Activated T-helper 1 cell treated with anti-CD3 and anti-CD28 coated beads, Interleukin-12 subunit alpha, Interleukin-12 subunit beta, Interleukin-2, Interleukin-4 antibody, amounts not matched to agents 30 ng/mL and 10 ng/mL and 1 ng/mL, durations not matched to agents 14 hours and 24 hours and 36 hours (primary cell): Measurements from ENCODE around the gene PEAR1. TPM values are rescaled to one million over a fixed set of nuclear protein-coding genes. Genes with fewer than 3 reads are reported as not detected.

Experiments
- DNase-seq: peaks from one replicate; pipeline ENCODE4 v3.0.0; 2021; ENCODE audit warnings: low spot score
- H3K27ac Mint-ChIP-seq: one replicate; pipeline ENCODE4 v1.8.0; 2021; ENCODE audit warnings: mild to moderate bottlenecking, mixed read lengths
- H3K27me3 Mint-ChIP-seq: one replicate; pipeline ENCODE4 v1.8.0; 2022; ENCODE audit warnings: mild to moderate bottlenecking, moderate library complexity, mixed read lengths; ENCODE audit not compliant: insufficient read depth
- H3K36me3 Mint-ChIP-seq: one replicate; pipeline ENCODE4 v1.8.0; 2021; ENCODE audit warnings: low read depth, mixed read lengths
- H3K4me1 Mint-ChIP-seq: one replicate; pipeline ENCODE4 v1.8.0; 2021; ENCODE audit warnings: low read depth, mixed read lengths
- H3K4me3 Mint-ChIP-seq: one replicate; pipeline ENCODE4 v1.8.0; 2021; ENCODE audit warnings: mild to moderate bottlenecking, moderate library complexity, mixed read lengths
- H3K9me3 Mint-ChIP-seq: one replicate; pipeline ENCODE4 v1.8.0; 2021; ENCODE audit warnings: mixed read lengths
- intact Hi-C: fragments of 100-400 bp; cut with micrococcal nuclease; formaldehyde crosslinking; loops from one replicate; pipeline ENCODE4 v1.15.1; 2024
- total RNA-seq: library from RNA; stranded (reverse); gene quantifications from 2 replicates; pipeline ENCODE4 v1.2.3, GENCODE V29; 2022

The PEAR1 gene
- total RNA-seq, 1 donor from 2014 or later, result 0.36 TPM

- Mint-ChIP-seq H3K27me3 (peaks cover 7% of the 10 kb centered on the region), H3K27ac (peak overlapping the region; percentile 54), H3K36me3 (peaks cover 15% of the 10 kb centered on the region), H3K9me3 (no peaks in the 10 kb centered on the region), H3K4me1 (peaks cover 82% of the 10 kb centered on the region), H3K4me3 (peak overlapping the region; percentile 81)
- peak; percentile 8 for DNase-seq
- intact Hi-C loops, result loop anchor here (2.0 to 5.0 kb wide), 2 partner anchors 58 to 1656 kb away; partner anchors contain the start of genes LRRC71, MTX1 and THBS3
Observed at GRCh38 chr1:156862997-156863599, 30.4 kb upstream of the PEAR1 start.

- DNase-seq, result no peak
- Mint-ChIP-seq H3K4me3 (peak overlapping the region; percentile 81), H3K36me3 (peaks cover 15% of the 10 kb centered on the region), H3K9me3 (no peaks in the 10 kb centered on the region), H3K27ac (peak overlapping the region; percentile 54), H3K4me1 (peaks cover 80% of the 10 kb centered on the region), H3K27me3 (peaks cover 1% of the 10 kb centered on the region)
- intact Hi-C loops, result loop anchor here (2.0 to 5.0 kb wide), 2 partner anchors 57 to 1656 kb away; partner anchors contain the start of genes LRRC71, MTX1 and THBS3
Observed at GRCh38 chr1:156863631-156864030, 29.9 kb upstream of the PEAR1 start.

- Mint-ChIP-seq H3K27ac (peak overlapping the region; percentile 88), H3K27me3 (no peaks in the 10 kb centered on the region), H3K4me3 (peak overlapping the region; percentile 46), H3K9me3 (no peaks in the 10 kb centered on the region), H3K36me3 (peaks cover 22% of the 10 kb centered on the region), H3K4me1 (peaks cover 81% of the 10 kb centered on the region)
- no peak for DNase-seq
- intact Hi-C loops, result loop anchor here (5.0 kb wide), 1 partner anchor 1657 kb away; the partner anchor contains the start of genes MTX1 and THBS3
Observed at GRCh38 chr1:156864796-156865195, 28.7 kb upstream of the PEAR1 start.

DNA sequence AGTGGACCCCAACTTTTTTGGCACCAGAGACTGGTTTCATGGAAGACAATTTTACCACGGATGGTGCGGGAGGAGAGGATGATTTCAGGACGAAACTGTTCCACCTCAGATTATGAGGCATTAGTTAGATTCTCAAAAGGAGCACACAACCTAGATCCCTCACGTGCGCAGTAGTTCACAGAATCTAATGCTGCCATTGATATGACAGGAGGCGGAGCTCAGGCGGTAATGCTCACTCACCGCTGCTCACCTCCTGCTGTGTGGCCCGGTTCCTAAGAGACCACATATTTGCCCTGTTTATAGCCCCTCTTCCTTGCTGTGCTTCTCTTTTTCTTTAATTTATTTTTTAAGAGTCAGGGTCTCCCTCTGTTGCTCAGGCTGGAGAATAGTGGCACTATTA, 28.3 kb upstream of the PEAR1 start:
- Mint-ChIP-seq H3K27me3 (peaks cover 2% of the 10 kb centered on the region), H3K4me3 (peak overlapping the region; percentile 46), H3K4me1 (peaks cover 80% of the 10 kb centered on the region), H3K27ac (peak overlapping the region; percentile 88), H3K9me3 (no peaks in the 10 kb centered on the region), H3K36me3 (peaks cover 27% of the 10 kb centered on the region)
- intact Hi-C loops, result no loop called here
- DNase-seq, result no peak

DNA sequence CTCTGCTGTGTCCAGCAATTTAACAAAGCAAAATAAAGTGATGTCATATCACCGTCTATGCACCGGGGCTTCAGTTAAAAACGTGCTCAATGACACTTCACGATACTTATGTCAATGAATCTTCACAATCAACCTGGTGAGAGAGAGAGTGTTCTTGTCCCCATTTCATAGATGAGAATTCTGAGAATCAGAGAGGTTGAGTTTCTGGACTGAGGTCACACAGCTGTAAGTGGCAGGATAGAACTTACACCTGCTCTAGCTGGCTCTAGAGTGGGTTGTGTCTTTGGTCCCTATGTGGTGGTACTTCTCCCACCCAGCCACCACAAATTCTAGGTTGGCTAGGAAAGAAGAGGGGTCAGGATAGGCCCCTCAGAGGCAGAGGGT, 27.7 kb upstream of the PEAR1 start:
- peaks cover 30% of the 10 kb centered on the region for H3K36me3 Mint-ChIP-seq
- no peaks in the 10 kb centered on the region for H3K9me3 Mint-ChIP-seq
- H3K27ac Mint-ChIP-seq, result peak overlapping the region; percentile 88
- intact Hi-C loops, result no loop called here
- DNase-seq, result no peak
- peaks cover 4% of the 10 kb centered on the region for H3K27me3 Mint-ChIP-seq
- peaks cover 83% of the 10 kb centered on the region for H3K4me1 Mint-ChIP-seq
- H3K4me3 Mint-ChIP-seq, result peak overlapping the region; percentile 46

DNA sequence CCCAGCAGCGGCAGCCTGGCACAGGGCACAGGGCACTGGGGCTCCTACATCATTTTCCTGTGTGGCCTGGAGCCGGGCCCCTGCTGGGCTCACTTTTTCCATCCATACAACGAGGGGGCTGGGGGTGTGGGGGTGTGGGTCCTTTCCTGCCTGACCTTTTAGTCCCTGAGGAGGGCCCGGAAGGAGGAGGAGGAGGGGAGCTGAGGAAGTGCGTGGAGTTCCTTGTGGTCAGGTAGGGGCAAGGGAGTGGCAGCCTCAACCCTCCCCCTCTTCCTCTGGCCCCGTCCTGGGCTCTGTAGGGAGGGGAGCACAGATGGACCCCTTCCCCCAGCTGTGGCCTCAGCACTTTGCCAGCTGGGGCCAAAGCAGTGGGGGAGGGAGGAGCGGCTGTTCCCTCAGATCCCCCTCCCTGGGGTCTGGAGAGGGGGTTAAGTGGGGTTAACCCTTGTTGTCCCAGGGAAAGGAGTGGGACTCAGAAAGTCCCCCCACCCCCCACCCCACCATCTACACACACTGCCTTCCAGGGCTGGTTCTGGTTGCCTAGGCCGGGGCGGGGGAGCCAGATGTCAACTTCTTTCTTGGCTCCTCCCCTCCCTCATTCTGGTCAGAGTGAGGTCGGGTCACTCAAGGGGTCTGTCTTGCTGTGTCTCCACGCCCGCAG, 27.1 kb upstream of the PEAR1 start:
- no peaks in the 10 kb centered on the region for H3K9me3 Mint-ChIP-seq
- H3K4me1 Mint-ChIP-seq, result peaks cover 86% of the 10 kb centered on the region
- H3K27me3 Mint-ChIP-seq, result peaks cover 4% of the 10 kb centered on the region
- H3K36me3 Mint-ChIP-seq, result peaks cover 31% of the 10 kb centered on the region
- intact Hi-C loops, result no loop called here
- no peak for DNase-seq
- peak overlapping the region; percentile 46 for H3K4me3 Mint-ChIP-seq
- peak overlapping the region; percentile 88 for H3K27ac Mint-ChIP-seq

DNA sequence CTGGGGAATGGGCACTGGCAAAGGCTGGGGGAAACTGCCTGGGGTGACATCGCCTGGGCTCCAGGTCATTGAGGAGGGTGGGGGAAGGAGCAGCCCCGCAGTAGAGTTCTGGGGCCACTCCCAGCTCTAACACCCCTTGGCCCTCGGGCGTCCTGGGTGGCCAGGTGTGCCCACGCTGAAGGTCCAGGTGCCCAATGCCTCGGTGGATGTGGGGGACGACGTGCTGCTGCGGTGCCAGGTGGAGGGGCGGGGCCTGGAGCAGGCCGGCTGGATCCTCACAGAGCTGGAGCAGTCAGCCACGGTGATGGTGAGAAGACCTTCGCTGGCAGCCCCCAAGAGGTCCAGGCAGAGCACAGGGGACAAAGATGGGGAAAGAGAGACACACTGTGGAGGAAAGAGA, 25.2 kb upstream of the PEAR1 start:
- H3K9me3 Mint-ChIP-seq, result no peaks in the 10 kb centered on the region
- H3K36me3 Mint-ChIP-seq, result peaks cover 27% of the 10 kb centered on the region
- DNase-seq, result no peak
- no peak overlapping the region for H3K27ac Mint-ChIP-seq
- H3K27me3 Mint-ChIP-seq, result peaks cover 4% of the 10 kb centered on the region
- H3K4me3 Mint-ChIP-seq, result no peak overlapping the region
- intact Hi-C loops, result no loop called here
- peaks cover 67% of the 10 kb centered on the region for H3K4me1 Mint-ChIP-seq

GRCh38 chr1:156869455-156869854, 24.1 kb upstream of the PEAR1 start:
- Mint-ChIP-seq H3K9me3 (no peaks in the 10 kb centered on the region), H3K27ac (no peak overlapping the region)
- intact Hi-C loops, result no loop called here

DNA sequence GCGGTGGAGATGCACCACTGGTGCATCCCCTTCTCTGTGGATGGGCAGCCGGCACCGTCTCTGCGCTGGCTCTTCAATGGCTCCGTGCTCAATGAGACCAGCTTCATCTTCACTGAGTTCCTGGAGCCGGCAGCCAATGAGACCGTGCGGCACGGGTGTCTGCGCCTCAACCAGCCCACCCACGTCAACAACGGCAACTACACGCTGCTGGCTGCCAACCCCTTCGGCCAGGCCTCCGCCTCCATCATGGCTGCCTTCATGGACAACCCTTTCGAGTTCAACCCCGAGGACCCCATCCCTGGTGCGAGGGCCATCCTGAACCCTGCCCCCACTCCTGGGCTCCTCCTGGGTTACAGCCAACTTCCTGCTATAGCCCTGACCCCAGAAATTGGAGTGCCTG, 19.9 kb upstream of the PEAR1 start:
- H3K4me3 Mint-ChIP-seq, result no peak overlapping the region
- H3K9me3 Mint-ChIP-seq, result no peaks in the 10 kb centered on the region
- no peak overlapping the region for H3K27ac Mint-ChIP-seq
- no peak for DNase-seq
- H3K36me3 Mint-ChIP-seq, result peaks cover 31% of the 10 kb centered on the region
- H3K4me1 Mint-ChIP-seq, result peaks cover 20% of the 10 kb centered on the region
- intact Hi-C loops, result no loop called here
- H3K27me3 Mint-ChIP-seq, result peaks cover 5% of the 10 kb centered on the region

More at GRCh38 chr1:156869455-156869854, 24.1 kb upstream of the PEAR1 start:
- Mint-ChIP-seq H3K4me1 (peaks cover 56% of the 10 kb centered on the region), H3K4me3 (no peak overlapping the region), H3K36me3 (peaks cover 31% of the 10 kb centered on the region), H3K27me3 (peaks cover 4% of the 10 kb centered on the region)
- no peak for DNase-seq

DNA sequence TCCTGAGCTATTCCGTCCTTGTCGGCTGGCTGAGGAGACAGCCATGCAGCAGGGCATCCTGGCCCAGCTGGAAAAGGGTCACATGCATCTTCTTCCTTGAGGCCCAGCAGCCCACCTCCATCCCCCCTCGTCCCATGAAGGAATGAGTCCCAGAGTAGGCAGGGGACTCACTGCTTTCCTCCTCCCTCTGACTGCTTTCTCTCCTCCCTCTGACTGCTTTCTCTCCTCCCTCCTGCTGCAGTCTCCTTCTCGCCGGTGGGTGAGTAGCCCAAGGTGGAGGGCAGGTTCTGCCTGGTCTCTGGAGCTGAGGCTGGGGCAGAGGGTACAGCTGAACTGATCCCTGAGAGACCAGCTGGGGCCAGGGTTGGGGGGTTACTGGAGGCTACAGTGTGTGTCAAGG, 19.4 kb upstream of the PEAR1 start:
- no peaks in the 10 kb centered on the region for H3K9me3 Mint-ChIP-seq
- peaks cover 5% of the 10 kb centered on the region for H3K27me3 Mint-ChIP-seq
- peaks cover 16% of the 10 kb centered on the region for H3K4me1 Mint-ChIP-seq
- no peak for DNase-seq
- H3K27ac Mint-ChIP-seq, result no peak overlapping the region
- intact Hi-C loops, result no loop called here
- H3K4me3 Mint-ChIP-seq, result no peak overlapping the region
- peaks cover 29% of the 10 kb centered on the region for H3K36me3 Mint-ChIP-seq

GRCh38 chr1:156874572-156875340, 18.8 kb upstream of the PEAR1 start:
- no peak for DNase-seq
- Mint-ChIP-seq H3K4me3 (no peak overlapping the region), H3K27ac (no peak overlapping the region), H3K27me3 (peaks cover 5% of the 10 kb centered on the region), H3K4me1 (peaks cover 12% of the 10 kb centered on the region), H3K9me3 (no peaks in the 10 kb centered on the region), H3K36me3 (peaks cover 24% of the 10 kb centered on the region)
- intact Hi-C loops, result no loop called here

- Mint-ChIP-seq H3K4me1 (peaks cover 9% of the 10 kb centered on the region), H3K4me3 (no peak overlapping the region), H3K27me3 (peaks cover 3% of the 10 kb centered on the region), H3K9me3 (no peaks in the 10 kb centered on the region), H3K27ac (no peak overlapping the region), H3K36me3 (peaks cover 21% of the 10 kb centered on the region)
- DNase-seq, result no peak
- intact Hi-C loops, result no loop called here
Observed at GRCh38 chr1:156875341-156875615, 18.2 kb upstream of the PEAR1 start.

- no peak overlapping the region for H3K4me3 Mint-ChIP-seq
- H3K9me3 Mint-ChIP-seq, result no peaks in the 10 kb centered on the region
- peaks cover 4% of the 10 kb centered on the region for H3K27me3 Mint-ChIP-seq
- no peak overlapping the region for H3K27ac Mint-ChIP-seq
- no peak for DNase-seq
- peaks cover 17% of the 10 kb centered on the region for H3K36me3 Mint-ChIP-seq
- intact Hi-C loops, result no loop called here
- no peaks in the 10 kb centered on the region for H3K4me1 Mint-ChIP-seq
Observed at GRCh38 chr1:156876281-156876680, 17.2 kb upstream of the PEAR1 start.
